ENCODE results near the gene APCDD1. TPM values are rescaled to one million over a fixed set of nuclear protein-coding genes. Genes with fewer than 3 reads are reported as not detected.
"Not testable (repeated sequence)": the region's sequence is repeated elsewhere in the genome, so short reads cannot be mapped to it uniquely, and the experiment has no call there.

The APCDD1 gene
- total and polyA plus RNA-seq, 2 experiments from 2014 or later, result 69.6 to 114 TPM

GRCh38 chr18:10463096-10463495 is 8.7 kb downstream of the APCDD1 start:
- DNase-seq (ENCODE audit: low spot score), result no peak

GRCh38 chr18:10463741-10464140 is 9.3 kb downstream of the APCDD1 start:
- no peaks in the 10 kb centered on the region for H3K9me3 ChIP-seq (ENCODE audit: low read depth)
- no peak for DNase-seq (ENCODE audit: low spot score)
- WGBS (ENCODE audit: low lambda C conversion rate, missing lambda C conversion rate), result 92% methylated on average over 4 of the region's 4 CpGs

More at GRCh38 chr18:10463096-10463495, 8.7 kb downstream of the APCDD1 start:
- Histone ChIP-seq H3K27ac (no peak overlapping the region), H3K79me2 (peaks cover 82% of the 10 kb centered on the region), H3K9me3 (ENCODE audit: low read depth) (no peaks in the 10 kb centered on the region), H3K4me2 (no peak overlapping the region), H3K4me1 (ENCODE audit: insufficient read depth) (peaks cover 7% of the 10 kb centered on the region), H3K27me3 (no peaks in the 10 kb centered on the region), H4K20me1 (ENCODE audit: insufficient read depth, poor library complexity, severe bottlenecking) (no peaks in the 10 kb centered on the region), H3K36me3 (replicated peaks; ENCODE audit: insufficient read depth, low read depth) (no peaks in the 10 kb centered on the region), H2AFZ (no peak overlapping the region), H3K9me2 (replicated peaks; ENCODE audit: insufficient read depth) (no peaks in the 10 kb centered on the region), H3K4me3 (no peak overlapping the region)
- WGBS (ENCODE audit: low lambda C conversion rate, missing lambda C conversion rate), result 94% methylated on average over 6 of the region's 6 CpGs
- TF ChIP-seq EZH2phosphoT487 (IDR thresholded peaks at IDR 0.05; ENCODE audit: low read depth, severe bottlenecking, unreplicated experiment) (no peak), CTCF (IDR thresholded peaks at IDR 0.05; ENCODE audit: poor library complexity) (no peak), EZH2 (IDR thresholded peaks at IDR 0.05; ENCODE audit: borderline replicate concordance) (no peak)

GRCh38 chr18:10464161-10464648 is 9.8 kb downstream of the APCDD1 start:
- DNase-seq (ENCODE audit: low spot score); H4K20me1 ChIP-seq (ENCODE audit: insufficient read depth, poor library complexity, severe bottlenecking); H2AFZ ChIP-seq; H3K4me2 ChIP-seq; H3K9me2 ChIP-seq (replicated peaks; ENCODE audit: insufficient read depth); H3K9me3 ChIP-seq (ENCODE audit: low read depth); H3K4me1 ChIP-seq (ENCODE audit: insufficient read depth); H3K4me3 ChIP-seq; H3K36me3 ChIP-seq (replicated peaks; ENCODE audit: insufficient read depth, low read depth); H3K27me3 ChIP-seq; H3K27ac ChIP-seq: not testable (repeated sequence)
- 96% methylated on average over 2 of the region's 2 CpGs for WGBS (ENCODE audit: low lambda C conversion rate, missing lambda C conversion rate)
- peaks cover 71% of the 10 kb centered on the region for H3K79me2 ChIP-seq

More at GRCh38 chr18:10463741-10464140, 9.3 kb downstream of the APCDD1 start:
- H3K4me1 ChIP-seq (ENCODE audit: insufficient read depth), result peaks cover under 1% of the 10 kb centered on the region
- no peak overlapping the region for H3K4me2 ChIP-seq
- TF ChIP-seq EZH2 (IDR thresholded peaks at IDR 0.05; ENCODE audit: borderline replicate concordance) (no peak), CTCF (IDR thresholded peaks at IDR 0.05; ENCODE audit: poor library complexity) (no peak), EZH2phosphoT487 (IDR thresholded peaks at IDR 0.05; ENCODE audit: low read depth, severe bottlenecking, unreplicated experiment) (no peak)
- no peak overlapping the region for H3K27ac ChIP-seq
- H3K4me3 ChIP-seq, result no peak overlapping the region
- no peaks in the 10 kb centered on the region for H3K27me3 ChIP-seq
- no peak overlapping the region for H2AFZ ChIP-seq
- H3K9me2 ChIP-seq (replicated peaks; ENCODE audit: insufficient read depth), result no peaks in the 10 kb centered on the region
- peaks cover 76% of the 10 kb centered on the region for H3K79me2 ChIP-seq
- no peaks in the 10 kb centered on the region for H3K36me3 ChIP-seq (replicated peaks; ENCODE audit: insufficient read depth, low read depth)
- H4K20me1 ChIP-seq (ENCODE audit: insufficient read depth, poor library complexity, severe bottlenecking), result no peaks in the 10 kb centered on the region

- 81% methylated on average over 9 of the region's 9 CpGs for WGBS (ENCODE audit: low lambda C conversion rate, missing lambda C conversion rate)
These were observed 10.9 kb downstream of the APCDD1 start for GRCh38 chr18:10465174-10465939.

More at GRCh38 chr18:10465174-10465939, 10.9 kb downstream of the APCDD1 start:
- Histone ChIP-seq H4K20me1 (ENCODE audit: insufficient read depth, poor library complexity, severe bottlenecking) (peaks cover 2% of the 10 kb centered on the region), H3K36me3 (replicated peaks; ENCODE audit: insufficient read depth, low read depth) (no peaks in the 10 kb centered on the region), H3K79me2 (peaks cover 60% of the 10 kb centered on the region), H3K4me3 (no peak overlapping the region), H3K27ac (no peak overlapping the region), H3K27me3 (no peaks in the 10 kb centered on the region), H3K9me2 (replicated peaks; ENCODE audit: insufficient read depth) (no peaks in the 10 kb centered on the region), H3K9me3 (ENCODE audit: low read depth) (no peaks in the 10 kb centered on the region), H2AFZ (no peak overlapping the region), H3K4me1 (ENCODE audit: insufficient read depth) (peaks cover 5% of the 10 kb centered on the region), H3K4me2 (no peak overlapping the region)
- DNase-seq (ENCODE audit: low spot score), result no peak
- no peak for TF ChIP-seq EZH2phosphoT487 (IDR thresholded peaks at IDR 0.05; ENCODE audit: low read depth, severe bottlenecking, unreplicated experiment)
- no peak for TF ChIP-seq CTCF (IDR thresholded peaks at IDR 0.05; ENCODE audit: poor library complexity)
- no peak for TF ChIP-seq EZH2 (IDR thresholded peaks at IDR 0.05; ENCODE audit: borderline replicate concordance)

All from hepatocyte (in vitro differentiated cells).